G401 (cell line): ENCODE results near the gene ATL1. TPM values are rescaled to one million over a fixed set of nuclear protein-coding genes. Genes with fewer than 3 reads are reported as not detected.

ENCODE experiments used
- DNase-seq: peaks from one replicate; pipeline ENCODE4 v3.0.0-alpha.2; 2015; ENCODE audit warnings: low spot score
- in situ Hi-C: cut with HindIII; loops from 2 replicates; pipeline ENCODE4 v1.10.0; 2016; ENCODE audit warnings: low sequenced_read_pairs, mixed read lengths
- total RNA-seq: library from RNA; depleted of rRNA; stranded (reverse); fragments of >200 nt; shearing (Covaris generic); gene quantifications from 2 replicates; pipeline ENCODE4 v1.2.3, GENCODE V29; 2014

Gene ATL1
- total RNA-seq, 1 experiment from 2014 or later = 2.8 TPM

DNA sequence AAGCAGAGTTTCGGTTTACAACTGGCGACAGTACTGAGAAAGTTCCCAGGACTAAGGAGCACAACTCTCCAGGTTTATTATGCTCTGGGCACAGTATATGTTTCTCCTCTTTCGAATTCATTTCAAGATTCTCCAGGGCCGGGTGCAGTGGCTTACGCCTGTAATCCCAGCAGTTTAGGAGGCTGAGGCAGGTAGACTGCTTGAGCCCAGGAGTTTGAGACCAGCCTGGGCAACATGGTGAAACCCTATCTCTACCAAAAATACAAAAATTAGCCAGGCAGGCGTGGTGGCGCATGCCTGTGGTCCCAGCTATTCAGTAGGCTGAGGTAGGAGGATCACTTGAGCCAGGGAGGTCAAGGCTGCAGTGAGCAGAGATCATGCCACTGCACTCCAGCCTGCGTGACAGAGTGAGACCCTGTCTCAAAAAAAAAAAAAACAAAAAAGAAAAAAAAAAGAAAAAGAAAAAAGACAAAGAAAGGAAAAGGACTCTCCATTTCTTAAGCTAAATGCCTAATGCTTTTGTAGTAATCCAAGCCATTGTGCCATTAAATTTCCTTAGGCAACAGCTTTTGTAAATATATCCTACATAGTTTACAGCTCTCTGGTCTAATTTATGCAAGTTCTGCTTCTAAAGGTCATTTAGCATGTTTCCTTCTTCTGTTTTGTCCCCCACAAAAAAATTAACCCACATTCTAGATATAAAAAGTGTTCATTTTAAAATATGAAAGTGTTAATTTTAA, 34.8 kb downstream of the ATL1 start:
- in situ Hi-C loops = no loop called here

DNA sequence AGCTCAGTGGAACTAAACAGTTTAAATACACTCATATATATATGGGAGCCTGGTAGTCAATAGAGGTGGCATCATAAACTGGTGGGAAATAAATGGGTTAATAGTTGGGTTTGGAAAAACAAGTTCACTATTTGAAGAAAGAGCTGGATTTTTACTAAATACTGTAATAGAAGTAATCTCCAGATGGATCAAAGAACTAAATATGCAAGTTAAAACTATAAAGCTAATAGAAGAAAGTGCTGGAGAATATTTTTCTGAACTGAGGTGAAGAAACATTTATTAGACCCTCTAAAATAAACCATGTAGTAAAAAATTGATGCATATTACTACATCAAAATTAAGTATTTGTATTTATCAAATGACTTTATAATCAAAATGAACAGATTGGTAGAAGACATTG, 38.8 kb downstream of the ATL1 start:
- in situ Hi-C loops = no loop called here
- DNase-seq = no peak

More for the DNA sequence above, 34.8 kb downstream of the ATL1 start:
- DNase-seq = no peak

DNA sequence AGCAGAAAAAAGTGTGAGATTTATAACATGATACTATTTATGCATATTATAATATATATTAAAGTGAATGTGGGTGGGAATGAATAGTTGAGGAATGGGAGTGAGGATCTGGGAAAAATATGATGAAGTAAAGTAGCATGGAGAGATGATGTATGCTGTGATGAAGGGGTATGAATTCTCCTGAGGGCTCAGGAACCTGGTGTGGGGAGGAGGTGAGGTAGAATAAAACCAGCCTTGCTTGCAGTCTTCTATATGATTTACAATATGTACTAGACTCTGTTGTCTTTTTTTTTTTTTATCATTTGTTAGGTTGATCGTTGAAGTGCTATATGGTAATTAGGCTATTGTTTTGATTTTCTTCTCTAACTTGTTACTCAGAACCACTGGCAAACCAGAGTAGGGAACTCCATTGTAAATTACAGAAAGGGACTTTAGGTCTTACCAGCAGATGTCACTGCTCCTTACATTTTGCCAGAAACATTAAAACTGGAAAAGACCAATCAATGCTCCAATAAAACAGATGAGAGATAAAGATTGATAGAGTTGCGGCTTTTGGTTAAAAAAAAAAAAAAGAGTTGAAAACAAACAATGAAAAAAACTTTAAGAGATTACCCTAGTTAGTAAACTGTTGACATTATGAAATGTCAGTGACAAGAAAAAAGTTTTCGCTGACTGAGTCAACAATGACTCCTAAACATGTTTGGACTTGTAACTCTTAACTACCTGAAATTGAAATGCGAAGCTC, 39.9 kb downstream of the ATL1 start:
- in situ Hi-C loops = no loop called here
- DNase-seq = peak; percentile 50

DNA sequence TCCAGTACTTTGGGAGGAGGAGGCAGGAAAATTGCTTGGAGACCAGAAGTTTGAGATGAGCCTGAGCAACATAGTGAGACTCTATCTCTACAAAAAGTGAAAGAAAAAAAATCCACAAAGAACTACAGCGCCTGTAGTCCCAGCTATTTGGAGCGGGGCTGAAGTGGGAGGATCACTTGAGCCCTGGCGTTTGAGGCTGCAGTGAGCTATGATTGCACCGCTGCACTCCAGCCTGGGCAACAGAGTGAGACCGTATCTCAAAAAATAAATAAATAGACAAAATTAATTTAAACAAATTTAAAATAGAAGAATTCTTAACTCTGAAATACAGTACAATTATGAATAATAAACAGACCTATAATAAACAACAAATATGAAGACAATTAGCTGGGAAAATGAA, 40.9 kb downstream of the ATL1 start:
- in situ Hi-C loops = no loop called here
- DNase-seq = no peak

DNA sequence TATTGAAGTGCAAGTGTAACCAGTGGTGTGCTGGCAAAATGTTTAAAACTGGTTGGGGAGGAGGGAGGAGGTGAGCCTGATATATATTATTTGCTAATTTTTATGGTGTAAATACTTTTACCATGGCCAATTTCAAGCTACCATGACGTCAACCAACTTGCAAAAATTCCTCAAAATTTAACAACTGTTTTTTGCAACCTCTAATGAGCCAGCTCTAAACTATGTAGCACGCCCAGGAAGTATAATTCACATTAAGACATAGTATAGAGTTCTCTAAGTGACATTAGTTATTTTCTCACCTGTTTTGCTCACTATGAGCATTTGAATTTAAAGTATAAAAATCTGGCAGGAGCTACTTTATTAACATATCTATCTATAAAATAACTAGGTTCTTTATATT, 41.4 kb downstream of the ATL1 start:
- no peak for DNase-seq
- in situ Hi-C loops = no loop called here

DNA sequence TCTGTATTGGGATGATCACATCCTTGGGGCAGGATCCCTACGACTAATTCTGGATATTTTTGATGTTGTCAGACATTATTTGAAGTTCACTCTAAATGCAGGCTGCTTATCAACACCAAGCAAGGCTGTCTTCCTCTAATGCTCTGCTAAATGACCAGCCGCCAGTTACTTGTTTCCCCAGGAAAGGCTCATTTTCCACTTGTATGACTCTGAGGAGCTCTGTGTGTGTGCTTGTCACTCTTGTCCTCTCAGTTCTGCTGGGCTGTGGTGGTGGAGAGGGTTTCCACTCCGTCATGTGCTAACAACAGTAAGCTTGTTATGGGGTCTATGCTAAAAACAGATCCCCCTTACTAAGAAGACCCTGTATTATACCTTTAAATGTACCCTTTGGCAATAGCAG, 42.1 kb downstream of the ATL1 start:
- DNase-seq = no peak

DNA sequence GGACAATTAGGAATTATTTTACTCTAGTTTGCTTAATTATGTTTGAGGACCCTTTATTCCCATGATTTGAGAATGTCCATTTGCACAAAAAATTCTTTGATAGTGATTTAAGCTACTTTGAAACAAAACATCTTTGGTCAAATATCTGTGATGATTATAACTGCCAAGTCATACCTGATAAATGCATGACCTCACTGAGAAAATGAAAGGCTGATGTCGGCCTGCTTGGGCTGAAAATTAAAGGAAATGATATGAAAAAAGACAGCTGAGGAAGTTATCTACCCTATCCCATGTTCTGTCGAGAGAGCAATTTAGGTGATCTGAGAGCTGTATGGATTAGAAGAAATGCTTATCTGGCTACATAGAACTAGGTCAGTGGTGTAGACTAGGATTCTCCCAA, 43.6 kb downstream of the ATL1 start:
- no peak for DNase-seq
- in situ Hi-C loops = no loop called here

More for the DNA sequence above, 42.1 kb downstream of the ATL1 start:
- in situ Hi-C loops = no loop called here

DNA sequence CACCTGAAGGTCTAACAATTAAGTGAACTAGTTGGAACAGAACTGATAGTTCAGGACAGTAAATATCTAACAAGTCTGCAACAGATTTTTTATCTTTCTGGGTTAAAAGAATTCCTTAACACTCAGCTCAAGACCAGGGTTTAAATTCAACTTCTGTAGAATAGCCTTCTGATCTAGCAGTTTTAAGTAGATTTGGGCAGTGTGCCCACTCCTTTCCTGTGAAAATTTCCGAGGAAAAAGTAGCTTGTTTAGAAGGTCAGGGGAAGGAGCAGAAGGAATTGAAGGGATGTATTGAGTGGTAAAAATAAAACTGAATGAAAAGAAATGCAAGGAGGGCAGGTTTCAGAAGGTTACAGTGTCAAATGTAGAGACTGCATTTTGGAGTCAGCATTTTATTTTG, 45.8 kb downstream of the ATL1 start:
- in situ Hi-C loops = no loop called here
- no peak for DNase-seq

DNA sequence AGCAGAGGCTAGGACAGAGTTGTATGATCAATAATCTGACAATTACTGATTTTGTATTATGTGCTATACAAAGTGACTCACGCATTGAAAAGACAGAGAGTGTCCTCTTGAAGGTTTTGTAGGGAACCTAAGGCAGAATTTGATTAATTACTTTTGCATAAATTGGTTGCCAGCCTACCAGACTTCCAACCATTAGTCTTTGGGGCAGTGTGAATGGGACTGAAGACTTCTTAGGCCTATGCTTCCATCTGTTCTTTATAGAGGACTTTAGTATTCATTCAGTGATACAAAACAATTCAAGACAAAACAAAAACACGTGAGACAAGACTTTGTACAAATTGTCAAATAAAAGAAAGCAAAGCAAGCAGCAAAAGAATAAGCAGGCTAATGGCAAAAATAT, 46.5 kb downstream of the ATL1 start:
- in situ Hi-C loops = no loop called here
- no peak for DNase-seq

DNA sequence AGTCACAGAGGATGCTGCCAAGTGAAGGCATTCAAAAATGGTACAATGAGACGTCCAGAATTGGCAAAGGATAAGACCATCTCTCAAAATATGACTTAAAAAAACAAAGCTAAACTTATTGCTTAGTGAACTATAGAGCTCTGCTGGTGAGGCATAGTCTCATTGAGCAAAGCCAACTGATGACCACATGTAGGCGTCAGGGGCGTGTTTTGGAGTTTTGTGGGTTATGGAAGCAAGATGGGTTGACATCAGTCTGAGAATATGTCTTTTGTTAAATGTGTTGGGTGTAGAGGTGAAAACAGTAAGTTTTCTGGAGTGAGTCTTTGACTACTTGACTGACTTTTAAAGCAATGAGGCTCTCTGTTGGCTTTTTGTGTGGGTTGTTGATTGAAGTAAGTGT, 47.2 kb downstream of the ATL1 start:
- DNase-seq = no peak
- in situ Hi-C loops = no loop called here

DNA sequence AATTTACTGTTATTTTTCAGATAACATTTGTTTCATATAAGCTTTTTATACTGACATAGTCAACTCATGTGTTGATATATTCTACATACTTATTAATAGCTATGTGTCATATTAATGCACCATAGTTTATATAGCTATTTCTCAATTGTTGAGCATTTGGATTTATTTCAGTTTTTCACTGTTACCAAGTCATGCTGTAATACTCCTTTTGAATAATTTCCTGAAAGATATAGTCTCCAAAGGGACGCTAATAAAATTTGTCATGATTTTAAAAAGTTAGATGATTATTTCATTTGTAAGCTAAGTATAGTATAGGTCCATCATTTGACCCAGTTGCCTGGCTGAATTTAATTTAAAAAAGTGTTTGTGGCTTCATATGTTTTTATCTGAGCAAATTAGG, 47.8 kb downstream of the ATL1 start:
- DNase-seq = no peak
- in situ Hi-C loops = no loop called here

DNA sequence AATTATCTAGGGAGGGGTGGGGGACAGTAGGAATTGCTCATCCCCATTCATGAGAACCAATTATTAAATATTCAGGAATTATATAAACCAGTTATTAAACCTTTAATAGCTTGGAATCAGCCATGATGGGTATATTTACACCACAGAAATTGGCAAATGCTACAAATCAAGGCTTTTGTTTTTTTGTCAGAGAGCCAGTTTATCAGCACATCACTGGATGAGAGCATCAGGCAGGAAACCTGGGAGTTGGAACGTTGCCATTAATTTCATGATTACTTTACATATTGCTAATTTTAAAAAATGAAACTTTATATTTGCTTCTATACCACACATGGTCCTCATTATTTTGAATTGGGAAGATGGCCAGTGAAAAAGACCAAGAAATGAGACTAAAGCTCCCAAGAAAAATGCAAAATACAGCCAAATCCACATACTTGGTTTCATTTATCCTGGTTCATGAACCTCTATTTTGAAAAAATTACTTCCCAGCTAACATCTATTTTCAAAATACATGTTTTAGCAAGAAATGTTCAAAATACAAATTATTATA, 48.4 kb downstream of the ATL1 start:
- in situ Hi-C loops = no loop called here

DNA sequence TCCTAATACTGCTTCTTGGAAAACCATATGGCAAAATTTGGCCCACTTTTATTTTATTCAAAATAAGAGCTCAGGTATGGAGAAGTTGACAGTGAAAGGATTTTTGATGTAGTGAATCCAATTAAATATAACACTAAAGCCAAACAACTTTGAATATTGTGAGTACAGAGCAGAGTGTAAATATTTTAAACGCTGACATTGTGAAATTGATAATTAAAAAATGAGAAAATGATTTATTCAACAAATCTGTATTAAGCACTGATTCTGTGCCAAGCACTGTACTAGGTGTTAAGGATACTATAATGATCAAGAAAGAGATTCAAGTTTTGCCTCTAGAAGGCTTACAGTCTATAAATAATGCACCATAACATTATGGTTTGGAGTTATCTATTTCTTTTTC, 50.5 kb downstream of the ATL1 start:
- in situ Hi-C loops = no loop called here
- DNase-seq = no peak

More for the DNA sequence above, 48.4 kb downstream of the ATL1 start:
- DNase-seq = no peak

DNA sequence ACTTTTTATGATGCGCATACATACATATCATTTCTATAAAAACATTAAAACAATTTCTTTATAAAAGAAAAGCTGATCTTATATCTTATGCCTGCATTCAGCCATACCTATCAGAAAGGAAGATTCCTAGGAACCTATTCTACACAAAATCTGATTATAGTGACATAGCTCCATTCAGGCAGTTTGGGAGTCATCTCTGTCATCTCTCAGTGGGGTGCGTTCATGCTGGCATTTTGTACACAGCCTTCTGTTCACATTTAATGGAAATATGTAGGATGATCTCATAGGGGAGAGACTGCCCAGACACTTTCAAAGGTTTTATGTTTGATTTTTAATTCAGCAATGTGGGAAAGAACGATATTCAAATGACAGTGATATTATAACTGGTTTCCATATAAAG, 52.9 kb downstream of the ATL1 start:
- in situ Hi-C loops = no loop called here

DNA sequence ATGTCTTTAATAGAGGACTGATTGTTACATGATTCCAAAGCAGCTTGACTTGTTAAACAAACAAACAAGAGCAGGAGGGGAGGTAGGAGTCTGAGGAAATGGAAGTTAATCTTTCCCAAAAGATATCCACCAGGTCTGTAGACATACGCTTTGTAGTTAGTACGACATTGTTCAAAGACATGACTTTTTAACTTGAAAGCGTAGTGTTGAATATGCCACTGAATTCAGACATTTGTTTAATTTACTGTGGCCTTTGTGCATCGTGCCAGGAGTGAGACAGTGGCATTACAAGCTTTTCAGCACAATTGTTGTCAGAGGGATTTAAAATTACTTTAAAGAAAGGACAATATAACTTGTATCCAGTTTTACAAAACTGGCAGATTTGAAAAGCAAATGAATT, 55.1 kb downstream of the ATL1 start:
- in situ Hi-C loops = no loop called here
- no peak for DNase-seq

More for the DNA sequence above, 52.9 kb downstream of the ATL1 start:
- DNase-seq = peak; percentile 72

DNA sequence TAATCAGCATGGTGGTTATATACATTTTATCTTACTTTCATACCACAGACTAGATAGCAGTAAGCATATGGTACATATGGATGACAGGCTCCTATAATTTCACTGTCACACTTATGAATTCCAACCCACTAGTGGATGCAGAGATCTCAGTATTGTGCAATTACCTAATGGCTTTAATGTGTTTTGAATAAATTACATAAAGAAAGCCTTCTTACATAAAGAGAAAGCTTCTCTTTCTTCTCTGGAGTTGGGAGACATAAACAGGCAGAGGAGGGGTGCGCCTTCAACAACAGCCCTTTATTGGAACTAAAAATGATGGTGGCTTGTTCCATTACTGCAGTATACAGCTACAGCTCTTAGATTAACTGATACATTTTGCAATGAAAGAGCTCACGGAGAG, 55.6 kb downstream of the ATL1 start:
- DNase-seq = no peak
- in situ Hi-C loops = no loop called here

DNA sequence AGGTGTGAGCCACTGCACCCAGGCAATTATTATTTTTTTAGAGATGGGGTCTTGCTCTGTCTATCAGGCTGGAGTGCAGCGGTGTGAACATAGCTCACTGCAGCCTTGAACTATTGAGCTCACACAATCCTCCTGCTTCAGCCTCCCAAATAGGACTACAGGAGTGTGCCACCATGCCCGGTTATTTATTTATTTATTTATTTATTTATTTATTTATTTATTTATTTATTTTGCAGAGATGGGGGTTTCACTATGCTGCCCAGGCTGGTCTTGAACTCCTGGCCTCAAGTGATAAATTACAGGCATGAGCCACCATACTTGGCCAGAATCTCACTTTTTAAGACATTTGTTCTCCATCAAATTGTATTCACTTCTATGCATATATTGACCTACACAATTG, 56.3 kb downstream of the ATL1 start:
- DNase-seq = no peak
- in situ Hi-C loops = no loop called here

DNA sequence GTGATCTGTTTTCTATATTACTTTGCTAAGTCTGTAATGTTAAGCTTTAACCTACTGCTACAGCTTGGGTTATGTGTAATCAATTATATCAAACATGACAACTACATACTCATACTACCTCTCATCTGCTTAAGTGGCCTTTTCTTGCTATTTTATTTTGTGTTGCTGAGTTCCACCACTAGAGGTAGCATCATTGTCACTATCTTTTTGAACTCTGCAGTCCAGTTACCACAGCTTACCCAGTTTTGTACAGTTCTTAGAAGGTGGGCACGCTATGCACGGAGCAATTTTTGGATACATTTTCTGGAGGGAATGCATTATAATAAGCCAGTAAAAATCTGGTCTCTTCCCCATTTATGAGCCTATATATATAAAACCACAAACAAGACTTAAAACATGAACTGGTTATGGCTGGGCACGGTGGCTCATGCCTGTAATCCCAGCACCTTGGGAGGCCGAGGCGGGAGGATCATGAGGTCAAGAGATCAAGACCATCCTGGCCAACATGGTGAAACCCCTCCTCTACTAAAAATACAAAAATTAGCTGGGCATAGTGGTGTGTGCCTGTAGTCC, 59.7 kb downstream of the ATL1 start:
- DNase-seq = no peak
- in situ Hi-C loops = no loop called here

DNA sequence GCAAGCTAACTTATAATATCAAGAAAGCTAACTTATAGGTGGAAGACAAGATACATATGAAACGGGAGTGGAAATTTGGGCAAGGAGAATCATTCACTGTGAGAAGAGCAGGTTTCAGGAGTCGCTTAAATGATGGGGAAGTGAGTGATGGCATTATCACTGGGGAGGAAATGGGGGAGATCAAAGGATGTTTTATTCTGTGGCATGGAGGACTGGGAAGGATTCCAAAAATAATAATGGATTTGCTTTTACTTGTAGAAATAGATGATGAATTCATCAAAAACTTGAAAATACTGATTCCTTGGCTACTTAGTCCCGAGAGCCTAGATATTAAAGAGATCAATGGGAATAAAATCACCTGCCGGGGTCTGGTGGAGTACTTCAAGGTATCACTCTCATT, 60.4 kb downstream of the ATL1 start:
- no peak for DNase-seq
- in situ Hi-C loops = no loop called here

DNA sequence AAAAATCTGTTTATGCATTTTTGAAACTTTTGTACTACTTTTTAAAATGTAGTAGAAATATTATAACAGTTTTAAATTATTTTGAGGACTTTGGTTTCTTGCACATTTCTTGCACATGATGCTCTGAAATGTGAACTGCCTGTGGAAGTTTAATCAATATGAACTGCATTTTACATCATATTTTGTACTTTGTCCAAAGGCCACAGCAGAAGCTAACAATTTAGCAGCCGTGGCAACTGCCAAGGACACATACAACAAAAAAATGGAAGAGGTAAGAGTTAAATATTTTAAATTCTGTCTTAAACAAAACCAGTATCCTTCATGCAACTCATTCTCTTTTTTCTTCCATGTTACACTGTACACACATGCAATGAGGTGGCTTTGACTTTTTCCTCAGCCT, 63.0 kb downstream of the ATL1 start:
- DNase-seq = no peak
- in situ Hi-C loops = no loop called here
